OCI-LY1 (cell line): Measurements from ENCODE around the gene FAM83F.

Experiments used
- EZH2 ChIP-seq: fragments of 200-600 bp; sonication (generic), shearing (Covaris generic); IDR thresholded peaks from 2 replicates; pipeline ENCODE4 v1.8.0; 2017; ENCODE audit warnings: borderline replicate concordance, mixed run types, mild to moderate bottlenecking, antibody characterized with exemption, low read length, moderate library complexity, mixed read lengths
- TF ChIP-seq, protein P1 (sequence below): fragments of 200-600 bp; sonication (generic), shearing (Covaris generic); IDR thresholded peaks from 2 replicates; pipeline ENCODE4 v1.5.1; 2017; ENCODE audit warnings: mild to moderate bottlenecking, antibody characterized with exemption, low read length, moderate library complexity, mixed read lengths

DNA sequence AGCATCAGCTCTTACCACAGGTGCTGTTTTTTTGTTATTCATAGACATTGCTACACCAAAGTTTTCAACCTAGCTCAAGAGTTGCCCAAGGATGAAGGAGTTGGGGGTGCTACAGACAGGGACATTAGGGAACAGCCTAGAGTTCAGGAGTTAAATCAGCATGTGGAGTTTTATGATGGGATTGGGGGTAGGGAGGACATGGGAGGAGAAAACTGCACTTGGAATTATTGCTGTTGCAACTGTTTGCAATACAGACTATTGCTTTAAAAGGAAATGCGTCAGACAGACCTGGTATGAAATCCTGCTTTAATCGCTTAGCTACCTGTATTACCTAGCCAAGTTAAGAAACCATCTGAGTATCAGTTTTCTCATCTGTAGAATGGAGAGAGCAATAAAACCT is 28.3 kb upstream of the FAM83F start:
- TF ChIP-seq, protein P1, sequence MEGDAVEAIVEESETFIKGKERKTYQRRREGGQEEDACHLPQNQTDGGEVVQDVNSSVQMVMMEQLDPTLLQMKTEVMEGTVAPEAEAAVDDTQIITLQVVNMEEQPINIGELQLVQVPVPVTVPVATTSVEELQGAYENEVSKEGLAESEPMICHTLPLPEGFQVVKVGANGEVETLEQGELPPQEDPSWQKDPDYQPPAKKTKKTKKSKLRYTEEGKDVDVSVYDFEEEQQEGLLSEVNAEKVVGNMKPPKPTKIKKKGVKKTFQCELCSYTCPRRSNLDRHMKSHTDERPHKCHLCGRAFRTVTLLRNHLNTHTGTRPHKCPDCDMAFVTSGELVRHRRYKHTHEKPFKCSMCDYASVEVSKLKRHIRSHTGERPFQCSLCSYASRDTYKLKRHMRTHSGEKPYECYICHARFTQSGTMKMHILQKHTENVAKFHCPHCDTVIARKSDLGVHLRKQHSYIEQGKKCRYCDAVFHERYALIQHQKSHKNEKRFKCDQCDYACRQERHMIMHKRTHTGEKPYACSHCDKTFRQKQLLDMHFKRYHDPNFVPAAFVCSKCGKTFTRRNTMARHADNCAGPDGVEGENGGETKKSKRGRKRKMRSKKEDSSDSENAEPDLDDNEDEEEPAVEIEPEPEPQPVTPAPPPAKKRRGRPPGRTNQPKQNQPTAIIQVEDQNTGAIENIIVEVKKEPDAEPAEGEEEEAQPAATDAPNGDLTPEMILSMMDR, result no peak
- no peak for TF ChIP-seq EZH2
